HEK293 (cell line): ENCODE measurements around the gene SLC37A3.

Source experiments
- CTCF ChIA-PET: fragments of 350-600 bp; formaldehyde crosslinking; extraction: SDS; loops from one replicate; lab custom pipeline; 2021; ENCODE audit warnings: antibody characterized with exemption; lab: Yijun Ruan, JAX
- POLR2A ChIA-PET: fragments of 300-600 bp; formaldehyde crosslinking; extraction: SDS; loops from one replicate; lab custom pipeline; 2020; ENCODE audit warnings: antibody characterized with exemption, inconsistent platforms; lab: Yijun Ruan, JAX
- H3K27ac ChIP-seq: fragments of 200-500 bp; sonication (Bioruptor generic); 2 replicates; pipeline ENCODE4 v1.5.1; 2014; ENCODE audit warnings: low read depth, low read length, control low read depth, inconsistent platforms; ENCODE audit errors: extremely low read depth
- H3K36me3 ChIP-seq, 2 experiments: fragments of 200-500 bp in 1 of 2; sonication (Bioruptor generic) in 1 of 2; 1 replicate in 1 of 2; 2 replicates in 1 of 2; pipeline ENCODE4 v1.5.1; 2014 to 2017; ENCODE audit warnings: inconsistent platforms in 2 of 2, low read length in 2 of 2; ENCODE audit not compliant: control insufficient read depth in 2 of 2, insufficient read depth in 1 of 2
- H3K4me1 ChIP-seq: fragments of 200-500 bp; sonication (Bioruptor generic); 2 replicates; pipeline ENCODE4 v1.5.1; 2014; ENCODE audit warnings: mild to moderate bottlenecking, low read length, inconsistent platforms; ENCODE audit not compliant: control insufficient read depth, insufficient read depth
- H3K4me3 ChIP-seq: 2 replicates; pipeline ENCODE4 v1.5.1; 2011; ENCODE audit warnings: low read depth, mild to moderate bottlenecking, control low read depth, low read length, moderate library complexity
- H3K9me3 ChIP-seq: fragments of 200-500 bp; sonication (Bioruptor generic); 2 replicates; pipeline ENCODE4 v1.5.1; 2014; ENCODE audit warnings: low read depth, low read length, inconsistent platforms; ENCODE audit not compliant: control insufficient read depth, insufficient read depth
- GLIS1 ChIP-seq: fragments of 450-650 bp; formaldehyde crosslinking; IDR thresholded peaks from 2 replicates; pipeline ENCODE4 v1.5.1; 2016; ENCODE audit warnings: missing biosample characterization, missing genetic modification characterization
- IKZF3 ChIP-seq: fragments of 450-650 bp; IDR thresholded peaks from 2 replicates; pipeline ENCODE4 v1.5.0; 2018; ENCODE audit warnings: missing biosample characterization, mild to moderate bottlenecking, missing genetic modification characterization, moderate library complexity
- PATZ1 ChIP-seq: fragments of 450-650 bp; formaldehyde crosslinking; IDR thresholded peaks from 2 replicates; pipeline ENCODE4 v1.5.1; 2016; ENCODE audit warnings: missing biosample characterization, missing genetic modification characterization
- SALL2 ChIP-seq: fragments of 450-650 bp; formaldehyde crosslinking; IDR thresholded peaks from 2 replicates; pipeline ENCODE4 v1.5.0; 2017; ENCODE audit warnings: missing biosample characterization, mild to moderate bottlenecking, missing genetic modification characterization, borderline replicate concordance
- SCRT2 ChIP-seq: fragments of 450-650 bp; formaldehyde crosslinking; IDR thresholded peaks from 2 replicates; pipeline ENCODE4 v1.5.1; 2016; ENCODE audit warnings: missing biosample characterization, missing genetic modification characterization
- SP3 ChIP-seq: fragments of 450-650 bp; formaldehyde crosslinking; IDR thresholded peaks from 2 replicates; pipeline ENCODE4 v1.5.1; 2016; ENCODE audit warnings: missing biosample characterization, missing genetic modification characterization
- SP7 ChIP-seq: fragments of 450-650 bp; formaldehyde crosslinking; IDR thresholded peaks from 2 replicates; pipeline ENCODE4 v1.5.1; 2016; ENCODE audit warnings: missing biosample characterization, missing genetic modification characterization
- WT1 ChIP-seq: fragments of 450-650 bp; formaldehyde crosslinking; IDR thresholded peaks from 2 replicates; pipeline ENCODE4 v1.5.1; 2016; ENCODE audit warnings: missing biosample characterization, missing genetic modification characterization
- ZBTB17 ChIP-seq: fragments of 450-650 bp; formaldehyde crosslinking; IDR thresholded peaks from 2 replicates; pipeline ENCODE4 v1.5.1; 2016; ENCODE audit warnings: missing biosample characterization, missing genetic modification characterization
- ZBTB7A ChIP-seq: fragments of 450-650 bp; formaldehyde crosslinking; IDR thresholded peaks from 2 replicates; pipeline ENCODE4 v1.5.1; 2016; ENCODE audit warnings: low read depth, missing biosample characterization, missing genetic modification characterization
- ZFP69B ChIP-seq: fragments of 450-650 bp; formaldehyde crosslinking; IDR thresholded peaks from 2 replicates; pipeline ENCODE4 v1.5.1; 2016; ENCODE audit warnings: missing biosample characterization, missing genetic modification characterization
- ZNF10 ChIP-seq: fragments of 450-650 bp; formaldehyde crosslinking; IDR thresholded peaks from 2 replicates; pipeline ENCODE4 v1.5.1; 2017; ENCODE audit warnings: missing biosample characterization, missing genetic modification characterization
- ZNF202 ChIP-seq: fragments of 450-650 bp; formaldehyde crosslinking; IDR thresholded peaks from 2 replicates; pipeline ENCODE4 v1.5.1; 2016; ENCODE audit warnings: missing biosample characterization, missing genetic modification characterization, borderline replicate concordance
- ZNF23 ChIP-seq: fragments of 450-650 bp; formaldehyde crosslinking; IDR thresholded peaks from 2 replicates; pipeline ENCODE4 v1.5.1; 2016; ENCODE audit warnings: missing biosample characterization, missing genetic modification characterization, borderline replicate concordance
- ZNF24 ChIP-seq: fragments of 450-650 bp; formaldehyde crosslinking; IDR thresholded peaks from 2 replicates; pipeline ENCODE4 v1.5.1; 2016; ENCODE audit warnings: missing biosample characterization, missing genetic modification characterization
- ZNF274 ChIP-seq, 2 experiments: fragments of 200-500 bp in 1 of 2; fragments of 450-650 bp in 1 of 2; sonication (Bioruptor generic) in 1 of 2; formaldehyde crosslinking in 1 of 2; IDR thresholded peaks; 2 replicates each; pipeline versions ENCODE4 v1.5.1 to v1.6.1; 2014 to 2016; ENCODE audit warnings: borderline replicate concordance in 1 of 2, inconsistent platforms in 1 of 2, low read length in 1 of 2, missing biosample characterization in 1 of 2, missing genetic modification characterization in 1 of 2
- ZNF302 ChIP-seq: fragments of 450-650 bp; formaldehyde crosslinking; IDR thresholded peaks from 2 replicates; pipeline ENCODE4 v1.5.1; 2016; ENCODE audit warnings: missing biosample characterization, missing genetic modification characterization, low read depth
- ZNF335 ChIP-seq: fragments of 450-650 bp; formaldehyde crosslinking; conservative IDR thresholded peaks from 2 replicates; pipeline ENCODE4 v1.5.1; 2016; ENCODE audit warnings: missing biosample characterization, missing genetic modification characterization
- ZNF37A ChIP-seq: fragments of 450-650 bp; IDR thresholded peaks from 2 replicates; pipeline ENCODE4 v1.5.1; 2018; ENCODE audit warnings: missing biosample characterization, missing genetic modification characterization
- ZNF404 ChIP-seq: fragments of 450-650 bp; formaldehyde crosslinking; IDR thresholded peaks from 2 replicates; pipeline ENCODE4 v1.5.1; 2017; ENCODE audit warnings: missing biosample characterization, missing genetic modification characterization
- ZNF449 ChIP-seq: fragments of 450-650 bp; formaldehyde crosslinking; IDR thresholded peaks from 2 replicates; pipeline ENCODE4 v1.5.1; 2017; ENCODE audit warnings: missing biosample characterization, mild to moderate bottlenecking, missing genetic modification characterization, moderate library complexity
- ZNF48 ChIP-seq: fragments of 450-650 bp; formaldehyde crosslinking; IDR thresholded peaks from 2 replicates; pipeline ENCODE4 v1.5.1; 2016; ENCODE audit warnings: missing biosample characterization, missing genetic modification characterization
- ZNF561 ChIP-seq: fragments of 450-650 bp; IDR thresholded peaks from 2 replicates; pipeline ENCODE4 v1.5.1; 2018; ENCODE audit warnings: missing biosample characterization, missing genetic modification characterization, borderline replicate concordance
- ZNF600 ChIP-seq: fragments of 450-650 bp; formaldehyde crosslinking; IDR thresholded peaks from 2 replicates; pipeline ENCODE4 v1.5.1; 2016; ENCODE audit warnings: missing biosample characterization, missing genetic modification characterization
- ZNF610 ChIP-seq: fragments of 450-650 bp; formaldehyde crosslinking; IDR thresholded peaks from 2 replicates; pipeline ENCODE4 v1.5.1; 2016; ENCODE audit warnings: missing biosample characterization, missing genetic modification characterization, borderline replicate concordance
- ZNF623 ChIP-seq: fragments of 450-650 bp; formaldehyde crosslinking; IDR thresholded peaks from 2 replicates; pipeline ENCODE4 v1.5.1; 2016; ENCODE audit warnings: missing biosample characterization, missing genetic modification characterization
- ZNF626 ChIP-seq: fragments of 450-650 bp; sonication (Bioruptor Pico); formaldehyde crosslinking; IDR thresholded peaks from 2 replicates; pipeline ENCODE4 v1.5.1; 2018; ENCODE audit warnings: missing biosample characterization, missing genetic modification characterization, inconsistent platforms
- ZNF654 ChIP-seq: fragments of 450-650 bp; formaldehyde crosslinking; IDR thresholded peaks from 2 replicates; pipeline ENCODE4 v1.5.1; 2016; ENCODE audit warnings: low read depth, missing biosample characterization, missing genetic modification characterization
- ZNF660 ChIP-seq: fragments of 450-650 bp; IDR thresholded peaks from 2 replicates; pipeline ENCODE4 v1.5.1; 2018; ENCODE audit warnings: missing biosample characterization, mild to moderate bottlenecking, missing genetic modification characterization
- ZNF692 ChIP-seq: fragments of 450-650 bp; formaldehyde crosslinking; IDR thresholded peaks from 2 replicates; pipeline ENCODE4 v1.5.1; 2016; ENCODE audit warnings: missing biosample characterization, missing genetic modification characterization
- ZNF701 ChIP-seq: fragments of 450-650 bp; formaldehyde crosslinking; IDR thresholded peaks from 2 replicates; pipeline ENCODE4 v1.5.1; 2016; ENCODE audit warnings: missing biosample characterization, missing genetic modification characterization
- ZNF777 ChIP-seq: fragments of 450-650 bp; formaldehyde crosslinking; IDR thresholded peaks from 2 replicates; pipeline ENCODE4 v1.5.1; 2017; ENCODE audit warnings: missing biosample characterization, missing genetic modification characterization, borderline replicate concordance
- ZNF791 ChIP-seq: fragments of 450-650 bp; formaldehyde crosslinking; IDR thresholded peaks from 2 replicates; pipeline ENCODE4 v1.5.1; 2016; ENCODE audit warnings: missing biosample characterization, missing genetic modification characterization
- ZNF837 ChIP-seq: fragments of 450-650 bp; formaldehyde crosslinking; IDR thresholded peaks from 2 replicates; pipeline ENCODE4 v1.5.1; 2016; ENCODE audit warnings: missing biosample characterization, missing genetic modification characterization
- ZSCAN4 ChIP-seq: fragments of 450-650 bp; formaldehyde crosslinking; IDR thresholded peaks from 2 replicates; pipeline ENCODE4 v1.5.1; 2017; ENCODE audit warnings: missing biosample characterization, missing genetic modification characterization

SLC37A3 gene

GRCh38 chr7:140404565-140405065, 6.3 kb upstream of the SLC37A3 start:
- CTCF ChIA-PET = no interaction called here
- POLR2A ChIA-PET = interaction anchor here (1.7 kb wide), 1 partner anchor 10 kb away, joined by 5 read pairs; no protein-coding TSS in a partner anchor
- no peaks in the 10 kb centered on the region for H3K9me3 ChIP-seq
- H3K4me3 ChIP-seq = no peak overlapping the region
- H3K27ac ChIP-seq = no peak overlapping the region
- no peaks in the 10 kb centered on the region for H3K36me3 ChIP-seq
- peaks cover 4% of the 10 kb centered on the region for H3K4me1 ChIP-seq
- peak; percentile 45; the same call in 1 of the 2 replicates for TF ChIP-seq IKZF3 (tag by site-specific recombination)
- no peak for TF ChIP-seq ZNF791 (tag by site-specific recombination)
- TF ChIP-seq ZNF610 = no peak
- TF ChIP-seq ZNF837 (tag by site-specific recombination) = no peak
- TF ChIP-seq WT1 (tag by site-specific recombination) = no peak
- TF ChIP-seq ZNF777 (tag by site-specific recombination) = no peak
- no peak for TF ChIP-seq ZNF23
- peak; percentile 3; the same call in 1 of the 2 replicates for TF ChIP-seq ZNF335 (tag by site-specific recombination)
- no peak for TF ChIP-seq ZNF449 (tag by site-specific recombination)
- no peak for TF ChIP-seq ZNF274 (IDR thresholded peaks at IDR 0.05; ENCODE audit: low read length)
- no peak for TF ChIP-seq ZNF274 (tag by site-specific recombination; IDR thresholded peaks at IDR 0.05; ENCODE audit: borderline replicate concordance)
- TF ChIP-seq ZNF692 (tag by site-specific recombination) = no peak
- no peak for TF ChIP-seq SALL2
- TF ChIP-seq ZNF654 (tag by site-specific recombination) = no peak
- no peak for TF ChIP-seq ZNF701
- TF ChIP-seq SCRT2 (tag by site-specific recombination) = no peak
- peak; percentile 19; the same call in 1 of the 2 replicates for TF ChIP-seq GLIS1
- no peak for TF ChIP-seq ZBTB7A
- peak; percentile 56 for TF ChIP-seq ZNF600 (tag by site-specific recombination)
- TF ChIP-seq ZSCAN4 (tag by site-specific recombination) = no peak
- no peak for TF ChIP-seq ZNF660 (tag by site-specific recombination)
- TF ChIP-seq PATZ1 (tag by site-specific recombination) = no peak
- no peak for TF ChIP-seq ZNF24 (tag by site-specific recombination)
- no peak for TF ChIP-seq SP3 (tag by site-specific recombination)
- TF ChIP-seq ZNF10 = no peak
- no peak for TF ChIP-seq ZFP69B (tag by site-specific recombination)
- no peak for TF ChIP-seq ZNF202
- no peak for TF ChIP-seq ZNF404 (tag by site-specific recombination)
- no peak for TF ChIP-seq ZNF302 (tag by site-specific recombination)
- TF ChIP-seq ZNF37A (tag by site-specific recombination) = no peak
- 0 out of 2 replicates have a peak, but pooled peaks have one; percentile 23 for TF ChIP-seq SP7 (tag by site-specific recombination)
- peak; percentile 75 for TF ChIP-seq ZBTB17 (tag by site-specific recombination)
- TF ChIP-seq ZNF626 (tag by site-specific recombination) = no peak
- TF ChIP-seq ZNF48 (tag by site-specific recombination) = no peak
- no peak for TF ChIP-seq ZNF561 (tag by site-specific recombination)
- TF ChIP-seq ZNF623 (tag by site-specific recombination) = no peak
